ENCODE measurements around the gene AGTR2.
"Not testable (repeated sequence)": the region's sequence is repeated elsewhere in the genome, so short reads cannot be mapped to it uniquely, and the experiment has no call there.

The AGTR2 gene, protein sequence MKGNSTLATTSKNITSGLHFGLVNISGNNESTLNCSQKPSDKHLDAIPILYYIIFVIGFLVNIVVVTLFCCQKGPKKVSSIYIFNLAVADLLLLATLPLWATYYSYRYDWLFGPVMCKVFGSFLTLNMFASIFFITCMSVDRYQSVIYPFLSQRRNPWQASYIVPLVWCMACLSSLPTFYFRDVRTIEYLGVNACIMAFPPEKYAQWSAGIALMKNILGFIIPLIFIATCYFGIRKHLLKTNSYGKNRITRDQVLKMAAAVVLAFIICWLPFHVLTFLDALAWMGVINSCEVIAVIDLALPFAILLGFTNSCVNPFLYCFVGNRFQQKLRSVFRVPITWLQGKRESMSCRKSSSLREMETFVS

DNA sequence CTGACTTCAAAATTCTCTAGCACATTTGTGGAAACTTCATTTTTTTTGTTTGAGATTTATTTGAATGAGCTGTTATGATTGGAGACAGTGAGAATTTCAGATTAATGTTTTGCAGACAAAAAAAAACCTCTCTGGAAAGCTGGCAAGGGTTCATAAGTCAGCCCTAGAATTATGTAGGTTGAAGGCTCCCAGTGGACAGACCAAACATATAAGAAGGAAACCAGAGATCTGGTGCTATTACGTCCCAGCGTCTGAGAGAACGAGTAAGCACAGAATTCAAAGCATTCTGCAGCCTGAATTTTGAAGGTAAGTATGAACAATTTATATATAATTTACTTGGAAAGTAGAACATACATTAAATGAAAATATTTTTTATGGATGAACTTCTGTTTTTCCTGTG is at the start of gene AGTR2:
Gene AGTR2 (plus strand): TSS at position 234 of the 400 bp plus-strand sequence. CDS start 1,537 bp downstream, outside the sequence.
- no peak for DNase-seq (ENCODE audit: low read depth in 2 of 3, low spot score in 2 of 3)

- no peak for DNase-seq (ENCODE audit: low read depth in 2 of 3, low spot score in 2 of 3)
Observed at GRCh38 chrX:116135277-116135676, 35.3 kb upstream of the AGTR2 start.

DNA sequence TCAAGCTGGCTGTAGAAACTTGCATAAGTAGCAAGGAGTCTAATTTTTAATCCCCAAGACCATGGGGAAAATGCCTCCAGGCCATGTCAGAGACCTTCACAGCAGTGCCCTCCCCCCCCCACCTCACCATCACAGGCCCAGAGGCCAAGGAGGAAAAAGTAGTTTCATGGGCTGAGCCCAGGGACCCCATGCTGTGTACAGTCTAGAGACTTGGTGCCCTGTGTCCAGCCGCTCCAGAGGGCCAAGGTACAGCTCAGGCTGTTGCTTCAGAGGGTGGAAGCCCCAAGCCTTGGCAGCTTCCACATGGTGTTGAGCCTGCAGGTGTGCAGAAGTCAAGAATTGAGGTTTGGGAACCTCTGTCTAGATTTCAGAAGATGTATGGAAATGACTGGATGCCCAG is 29.3 kb upstream of the AGTR2 start:
- not testable (repeated sequence) for DNase-seq (ENCODE audit: low read depth in 2 of 3, low spot score in 2 of 3)

GRCh38 chrX:116142976-116143375 is 27.6 kb upstream of the AGTR2 start:
- no peak for DNase-seq (ENCODE audit: low read depth in 2 of 3, low spot score in 2 of 3)

GRCh38 chrX:116172976-116173375 is 2.4 kb downstream of the AGTR2 start:
- DNase-seq (ENCODE audit: low read depth in 2 of 3, low spot score in 2 of 3), result no peak

GRCh38 chrX:116181300-116181699 is 10.8 kb downstream of the AGTR2 start:
- DNase-seq (ENCODE audit: low read depth in 2 of 3, low spot score in 2 of 3), result no peak

DNA sequence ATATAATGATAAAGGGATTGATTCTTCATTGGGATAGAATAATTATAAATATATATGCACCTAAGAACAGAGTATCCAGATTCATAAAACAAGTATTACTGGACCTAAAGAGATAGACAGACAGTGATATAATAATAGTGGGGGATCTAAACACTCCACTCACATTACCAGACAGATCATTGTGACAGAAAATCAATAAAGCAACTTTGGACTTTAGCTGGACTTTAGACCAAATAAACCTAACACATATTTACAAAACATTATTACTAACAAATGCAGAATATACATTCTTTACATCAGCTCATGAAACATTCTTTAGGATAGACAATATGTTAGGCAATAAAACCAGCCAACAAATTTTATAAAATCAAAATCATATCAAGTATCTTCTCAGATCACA is 14.6 kb downstream of the AGTR2 start:
- DNase-seq (ENCODE audit: low read depth in 2 of 3, low spot score in 2 of 3), result no peak

DNA sequence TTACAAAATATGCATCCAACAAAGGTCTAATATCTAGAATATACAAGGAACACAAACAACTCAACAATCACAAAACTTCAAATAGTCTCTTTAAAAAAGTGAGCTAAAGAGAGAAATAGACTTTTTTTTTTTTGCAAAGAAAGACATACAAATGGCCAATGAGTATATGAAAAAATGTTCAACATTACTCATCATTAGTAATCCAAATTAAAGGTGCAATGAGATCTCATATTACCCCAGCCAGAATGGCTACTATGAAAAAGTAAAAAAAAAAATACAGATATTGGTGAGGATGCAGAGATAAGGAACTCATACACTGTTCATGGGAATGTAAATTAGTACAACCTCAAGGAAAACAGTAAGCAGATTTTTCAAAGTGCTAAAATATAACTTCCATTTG is 24.1 kb downstream of the AGTR2 start:
- no peak for DNase-seq (ENCODE audit: low read depth in 2 of 3, low spot score in 2 of 3)

DNA sequence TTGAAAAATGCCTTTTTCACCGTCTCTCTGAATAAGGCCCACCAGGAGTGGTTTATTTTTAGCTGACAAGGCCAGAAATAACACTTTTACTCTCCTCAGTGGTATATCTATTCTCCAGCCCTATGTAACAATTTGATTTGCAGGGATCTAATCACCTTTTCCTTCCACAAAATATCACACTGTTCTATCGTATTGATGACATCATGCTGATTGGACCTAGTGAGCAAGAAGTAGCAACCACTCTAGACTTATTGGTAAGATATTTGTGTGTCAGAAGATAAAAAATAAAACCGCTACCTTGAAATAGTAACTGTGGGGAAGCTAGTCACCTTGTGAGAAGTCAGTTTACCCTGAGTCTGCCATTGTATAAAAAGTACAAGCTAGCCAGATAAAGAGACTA is 27.7 kb downstream of the AGTR2 start:
- no peak for DNase-seq (ENCODE audit: low read depth in 2 of 3, low spot score in 2 of 3)

GRCh38 chrX:116198810-116199209 is 28.3 kb downstream of the AGTR2 start:
- DNase-seq (ENCODE audit: low read depth in 2 of 3, low spot score in 2 of 3), result no peak

- no peak for DNase-seq (ENCODE audit: low read depth in 2 of 3, low spot score in 2 of 3)
Observed at GRCh38 chrX:116204932-116205331, 34.4 kb downstream of the AGTR2 start.

- DNase-seq (ENCODE audit: low read depth in 2 of 3, low spot score in 2 of 3), result no peak
Observed at GRCh38 chrX:116213262-116213661, 42.7 kb downstream of the AGTR2 start.

GRCh38 chrX:116217080-116217479 is 46.5 kb downstream of the AGTR2 start:
- DNase-seq (ENCODE audit: low read depth in 2 of 3, low spot score in 2 of 3), result not testable (repeated sequence)
